GM12872 (cell line): ENCODE data around the gene MLC1.

ENCODE experiments used
- TF ChIP-seq, protein P1 (sequence below): IDR thresholded peaks from 3 replicates; pipeline ENCODE4 v1.5.1; 2011; ENCODE audit warnings: low read depth, mild to moderate bottlenecking, low read length, moderate library complexity; ENCODE audit not compliant: insufficient read depth

The MLC1 gene

DNA sequence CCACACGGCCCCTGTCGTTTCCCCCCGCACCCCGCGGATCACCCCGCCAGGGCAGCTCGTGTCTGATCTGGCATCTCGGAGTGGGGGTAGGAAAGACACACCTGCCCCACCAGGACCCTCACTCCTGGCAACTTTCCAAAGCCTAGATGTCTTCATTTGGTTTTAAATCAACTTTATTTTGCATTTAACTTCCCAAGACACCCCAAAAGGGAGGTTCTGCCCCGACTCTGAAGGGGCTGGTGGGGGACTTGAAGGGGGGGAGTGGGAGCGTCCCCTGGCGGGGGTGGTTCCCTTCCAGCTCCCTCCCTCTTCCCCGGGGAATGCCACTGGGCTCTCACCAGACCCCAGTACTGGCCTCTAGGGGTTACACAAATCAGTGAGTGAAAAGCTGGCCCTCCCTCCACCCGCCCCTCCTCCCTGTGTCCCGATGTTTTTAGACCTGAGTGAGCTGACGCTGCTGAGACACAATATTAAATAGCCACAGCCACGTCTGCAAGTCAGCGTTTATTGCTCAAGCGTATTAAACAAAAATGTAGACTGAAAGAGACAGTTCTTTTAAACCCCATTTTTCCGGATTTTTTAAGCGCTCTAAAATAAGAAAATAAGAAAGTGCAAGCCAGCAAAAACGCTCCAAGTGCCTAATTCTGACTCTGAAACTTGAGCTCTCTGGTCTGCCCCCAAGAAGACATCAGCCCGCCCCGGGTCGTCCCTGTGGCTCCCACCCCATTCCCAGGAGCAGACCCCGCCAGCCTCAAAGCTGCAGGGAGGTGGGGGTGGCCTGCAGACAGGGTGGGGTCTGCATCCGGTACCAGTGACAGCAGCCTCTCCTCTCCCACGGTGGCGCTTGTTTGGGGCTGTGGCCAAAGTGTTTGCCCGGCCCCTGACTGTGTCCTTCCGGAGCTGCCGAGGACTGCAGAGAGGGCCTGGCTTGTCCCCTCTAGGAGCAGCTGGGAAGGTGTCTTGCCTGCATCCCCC lies 26.0 kb downstream of the MLC1 start:
- TF ChIP-seq, protein P1, sequence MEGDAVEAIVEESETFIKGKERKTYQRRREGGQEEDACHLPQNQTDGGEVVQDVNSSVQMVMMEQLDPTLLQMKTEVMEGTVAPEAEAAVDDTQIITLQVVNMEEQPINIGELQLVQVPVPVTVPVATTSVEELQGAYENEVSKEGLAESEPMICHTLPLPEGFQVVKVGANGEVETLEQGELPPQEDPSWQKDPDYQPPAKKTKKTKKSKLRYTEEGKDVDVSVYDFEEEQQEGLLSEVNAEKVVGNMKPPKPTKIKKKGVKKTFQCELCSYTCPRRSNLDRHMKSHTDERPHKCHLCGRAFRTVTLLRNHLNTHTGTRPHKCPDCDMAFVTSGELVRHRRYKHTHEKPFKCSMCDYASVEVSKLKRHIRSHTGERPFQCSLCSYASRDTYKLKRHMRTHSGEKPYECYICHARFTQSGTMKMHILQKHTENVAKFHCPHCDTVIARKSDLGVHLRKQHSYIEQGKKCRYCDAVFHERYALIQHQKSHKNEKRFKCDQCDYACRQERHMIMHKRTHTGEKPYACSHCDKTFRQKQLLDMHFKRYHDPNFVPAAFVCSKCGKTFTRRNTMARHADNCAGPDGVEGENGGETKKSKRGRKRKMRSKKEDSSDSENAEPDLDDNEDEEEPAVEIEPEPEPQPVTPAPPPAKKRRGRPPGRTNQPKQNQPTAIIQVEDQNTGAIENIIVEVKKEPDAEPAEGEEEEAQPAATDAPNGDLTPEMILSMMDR: no peak

DNA sequence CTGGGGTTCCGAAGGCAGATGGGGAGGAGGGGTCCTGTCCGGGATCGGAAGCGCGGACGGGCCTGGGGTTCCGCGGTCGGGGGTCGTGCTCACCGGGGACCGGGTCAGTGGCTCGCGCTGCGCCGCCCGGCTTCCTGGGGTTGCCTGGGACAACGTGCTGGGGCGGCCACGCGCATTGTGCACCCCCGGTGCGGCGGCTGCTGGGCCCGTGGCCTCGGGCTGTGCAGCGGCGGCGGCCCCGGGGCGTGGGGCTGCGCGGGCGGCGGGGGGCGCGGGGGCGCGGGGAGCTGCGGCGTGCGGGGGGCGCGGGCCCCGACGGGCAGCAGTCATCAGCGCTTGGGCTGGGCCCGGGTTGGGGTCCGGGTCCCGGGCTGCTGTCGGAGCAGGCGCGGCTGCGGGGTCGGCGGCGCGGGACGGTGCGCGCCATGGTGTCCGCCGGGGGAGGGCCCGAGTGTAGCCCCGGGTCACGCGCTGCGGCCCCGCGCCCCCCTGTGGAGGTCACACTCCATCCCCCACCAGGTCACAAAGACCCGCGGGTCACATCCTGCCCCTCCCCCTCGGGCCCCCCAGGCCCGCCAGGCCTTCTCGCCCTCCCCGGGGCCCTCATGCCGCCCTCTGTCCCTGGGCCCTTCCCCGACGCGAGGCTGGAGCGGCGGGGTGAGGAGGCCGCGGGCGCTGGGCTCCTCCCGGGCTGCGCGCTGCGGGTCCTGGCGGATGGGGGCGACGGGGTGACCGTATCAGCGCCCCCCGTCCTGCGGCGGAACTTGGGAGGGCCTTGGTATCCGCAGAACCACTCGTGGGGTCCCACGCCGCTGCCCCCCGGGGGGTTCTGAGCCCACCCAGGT lies 26.9 kb downstream of the MLC1 start, which contains the start of gene TTLL8:
Gene TTLL8, minus strand, starts transcription at position 238 of the 845 bp plus-strand sequence.
- TF ChIP-seq, protein P1: no peak

DNA sequence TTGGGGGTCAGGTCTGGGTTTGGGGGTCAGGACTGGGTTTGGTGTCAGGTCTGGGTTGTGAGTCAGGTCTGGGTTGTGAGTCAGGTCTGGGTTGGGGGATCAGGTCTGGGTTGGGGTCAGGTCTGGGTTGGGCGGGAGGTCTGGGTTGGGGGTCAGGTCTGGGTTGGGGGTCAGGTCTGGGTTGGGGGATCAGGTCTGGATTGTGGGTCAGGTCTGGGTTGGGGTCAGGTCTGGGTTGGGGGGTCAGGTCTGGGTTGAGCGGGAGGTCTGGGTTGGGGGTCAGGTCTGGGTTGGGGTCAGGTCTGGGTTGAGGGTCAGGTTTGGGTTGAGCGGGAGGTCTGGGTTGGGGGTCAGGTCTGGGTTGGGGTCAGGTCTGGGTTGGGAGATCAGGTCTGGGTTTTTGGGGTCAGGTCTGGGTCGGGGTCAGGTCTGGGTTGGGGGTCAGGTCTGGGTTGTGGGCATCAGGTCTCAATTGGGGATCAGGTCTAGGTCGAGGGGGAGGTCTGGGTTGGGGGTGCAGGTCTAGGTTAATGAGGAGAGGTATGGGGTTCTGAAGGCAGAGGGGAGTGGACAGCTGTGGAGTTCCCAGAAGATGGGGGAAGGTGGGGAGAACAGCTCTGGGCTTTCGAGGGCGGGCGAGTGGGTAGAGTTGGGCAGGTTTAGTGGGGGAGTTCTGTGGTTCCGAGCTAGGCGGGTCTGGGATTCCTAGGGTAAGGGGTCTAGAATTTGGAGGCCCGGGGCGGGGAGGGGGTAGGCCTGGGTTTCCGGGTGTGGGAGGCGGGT lies 27.8 kb downstream of the MLC1 start:
- TF ChIP-seq, protein P1: no peak

DNA sequence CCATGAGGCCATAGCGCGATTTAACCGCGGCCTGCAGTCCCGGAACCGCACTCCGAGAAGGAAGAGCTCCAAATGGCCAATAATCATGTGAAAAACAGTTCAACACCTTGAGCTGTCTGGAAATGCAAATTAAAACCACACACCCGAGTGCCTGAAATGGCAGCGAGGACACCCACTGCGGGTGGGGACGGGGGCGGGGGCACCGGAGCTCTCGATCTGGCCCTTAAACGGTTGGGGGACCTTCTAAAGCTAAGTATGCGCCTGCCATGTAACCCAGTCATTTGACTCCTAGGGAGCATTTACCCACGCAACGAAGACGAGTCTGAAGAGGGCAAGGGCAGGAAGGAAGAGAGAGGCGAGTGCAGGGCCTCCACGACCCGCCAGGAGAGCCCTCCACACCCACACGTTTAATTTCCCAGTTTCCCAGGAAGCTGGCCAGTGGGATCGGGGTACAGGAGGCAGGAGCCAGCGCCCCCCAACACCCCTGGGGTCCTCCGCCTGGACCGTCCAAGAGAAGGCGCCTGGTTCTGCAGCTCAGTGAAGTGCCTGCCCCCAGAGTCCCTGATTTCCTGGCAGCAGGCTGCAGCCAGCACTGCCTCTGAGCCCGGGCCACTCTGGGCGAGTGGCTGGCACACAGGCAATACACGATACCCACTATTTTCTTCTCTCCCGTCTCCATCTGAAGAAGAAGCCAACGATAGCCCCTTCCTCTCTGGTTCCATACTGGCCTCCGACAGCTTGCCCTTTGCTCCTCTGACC lies 28.8 kb downstream of the MLC1 start:
- TF ChIP-seq, protein P1: no peak

DNA sequence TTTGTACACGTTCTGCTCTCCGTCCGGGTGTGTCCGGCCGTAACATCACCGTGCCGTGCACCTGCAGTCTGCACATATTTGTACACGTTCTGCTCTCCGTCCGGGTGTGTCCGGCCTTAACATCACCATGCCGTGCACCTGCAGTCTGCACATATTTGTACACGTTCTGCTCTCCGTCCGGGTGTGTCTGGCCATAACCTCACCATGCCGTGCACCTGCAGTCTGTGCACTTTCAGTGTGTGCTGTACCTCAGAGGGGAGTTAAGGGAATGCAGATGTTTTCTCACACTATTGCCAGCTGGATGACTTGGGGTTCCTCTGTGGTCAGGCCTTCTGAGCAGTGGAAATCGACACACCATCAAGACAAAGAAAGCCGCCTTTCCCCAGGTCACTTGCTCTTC lies 31.4 kb downstream of the MLC1 start:
- TF ChIP-seq, protein P1: no peak

DNA sequence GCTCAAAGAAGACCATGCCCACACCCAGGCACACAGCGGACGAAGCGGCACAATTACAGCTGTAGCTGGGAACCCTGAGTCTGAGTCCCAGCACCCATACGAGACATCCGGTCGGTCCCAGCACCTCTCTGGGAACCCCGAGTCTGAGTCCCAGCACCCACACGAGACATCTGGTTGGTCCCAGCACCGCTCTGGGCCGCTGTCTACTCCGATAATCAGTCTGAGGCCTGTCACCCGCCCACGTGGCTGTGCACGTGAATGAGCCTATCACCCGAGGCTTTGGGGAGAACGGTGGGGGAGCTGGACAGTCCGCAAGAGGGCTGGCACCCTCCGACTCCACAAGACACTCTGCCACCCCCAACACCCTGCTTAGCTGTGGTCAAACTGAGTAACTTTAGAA lies 33.3 kb downstream of the MLC1 start:
- TF ChIP-seq, protein P1: no peak
